ENCODE results near the gene CDHR3.

Gene CDHR3, protein sequence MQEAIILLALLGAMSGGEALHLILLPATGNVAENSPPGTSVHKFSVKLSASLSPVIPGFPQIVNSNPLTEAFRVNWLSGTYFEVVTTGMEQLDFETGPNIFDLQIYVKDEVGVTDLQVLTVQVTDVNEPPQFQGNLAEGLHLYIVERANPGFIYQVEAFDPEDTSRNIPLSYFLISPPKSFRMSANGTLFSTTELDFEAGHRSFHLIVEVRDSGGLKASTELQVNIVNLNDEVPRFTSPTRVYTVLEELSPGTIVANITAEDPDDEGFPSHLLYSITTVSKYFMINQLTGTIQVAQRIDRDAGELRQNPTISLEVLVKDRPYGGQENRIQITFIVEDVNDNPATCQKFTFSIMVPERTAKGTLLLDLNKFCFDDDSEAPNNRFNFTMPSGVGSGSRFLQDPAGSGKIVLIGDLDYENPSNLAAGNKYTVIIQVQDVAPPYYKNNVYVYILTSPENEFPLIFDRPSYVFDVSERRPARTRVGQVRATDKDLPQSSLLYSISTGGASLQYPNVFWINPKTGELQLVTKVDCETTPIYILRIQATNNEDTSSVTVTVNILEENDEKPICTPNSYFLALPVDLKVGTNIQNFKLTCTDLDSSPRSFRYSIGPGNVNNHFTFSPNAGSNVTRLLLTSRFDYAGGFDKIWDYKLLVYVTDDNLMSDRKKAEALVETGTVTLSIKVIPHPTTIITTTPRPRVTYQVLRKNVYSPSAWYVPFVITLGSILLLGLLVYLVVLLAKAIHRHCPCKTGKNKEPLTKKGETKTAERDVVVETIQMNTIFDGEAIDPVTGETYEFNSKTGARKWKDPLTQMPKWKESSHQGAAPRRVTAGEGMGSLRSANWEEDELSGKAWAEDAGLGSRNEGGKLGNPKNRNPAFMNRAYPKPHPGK

DNA sequence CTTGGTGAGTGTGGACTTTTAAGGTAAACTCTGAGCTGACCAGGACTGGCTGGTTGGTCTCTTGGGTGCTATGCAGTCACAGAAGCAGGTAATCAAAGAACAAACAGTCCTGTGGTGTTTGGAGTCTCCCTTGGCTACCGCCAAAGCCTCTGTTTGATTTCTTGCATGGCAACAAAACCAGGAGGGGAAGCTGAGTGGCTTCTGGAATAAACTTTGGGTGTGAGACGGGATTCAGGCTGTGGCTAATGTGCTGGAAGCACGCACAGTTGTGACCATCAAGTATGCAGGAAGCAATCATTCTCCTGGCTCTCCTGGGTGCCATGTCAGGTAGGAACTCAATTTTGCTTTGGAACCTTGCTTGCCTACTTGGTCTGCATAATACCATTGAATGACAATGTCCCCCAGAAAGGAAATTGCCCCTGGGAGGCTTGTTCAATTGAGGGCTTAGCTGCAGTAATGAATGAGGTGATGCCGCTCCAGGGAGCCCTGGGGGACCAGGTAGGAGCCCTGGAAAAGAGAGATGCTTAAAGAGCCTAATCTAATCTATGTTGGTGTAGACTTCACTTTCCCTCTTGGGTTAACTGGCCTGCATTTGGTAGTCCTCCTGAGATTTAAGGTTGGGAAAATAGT is at the start of gene CDHR3:
Gene CDHR3, plus strand, starts transcription at position 227 of the 630 bp plus-strand sequence. Its CDS starts 55 bp downstream, at position 282.
- H3K4me3 Mint-ChIP-seq: no peak within 1 kb of the TSS
- DNase-seq (ENCODE audit: low spot score in 2 of 2) (no peak), ATAC-seq (ENCODE audit: low read depth) (no peak)
- H3K4me1 Mint-ChIP-seq: no peaks in the 10 kb centered on the region
- no peaks in the 10 kb centered on the region for H3K36me3 Mint-ChIP-seq
- H3K27ac Mint-ChIP-seq: no peak within 1 kb of the TSS
- H3K9me3 Mint-ChIP-seq: no peaks in the 10 kb centered on the region
- peaks cover 4% of the 10 kb centered on the region for H3K27me3 Mint-ChIP-seq

GRCh38 chr7:105913947-105914346 is 49.1 kb upstream of the CDHR3 start:
- H3K27ac Mint-ChIP-seq: no peak overlapping the region
- no peaks in the 10 kb centered on the region for H3K4me1 Mint-ChIP-seq
- H3K4me3 Mint-ChIP-seq: no peak overlapping the region
- DNase-seq (ENCODE audit: low spot score in 2 of 2) (no peak), ATAC-seq (ENCODE audit: low read depth) (no peak)
- H3K27me3 Mint-ChIP-seq: no peaks in the 10 kb centered on the region
- peaks cover 4% of the 10 kb centered on the region for H3K36me3 Mint-ChIP-seq
- peaks cover 4% of the 10 kb centered on the region for H3K9me3 Mint-ChIP-seq

DNA sequence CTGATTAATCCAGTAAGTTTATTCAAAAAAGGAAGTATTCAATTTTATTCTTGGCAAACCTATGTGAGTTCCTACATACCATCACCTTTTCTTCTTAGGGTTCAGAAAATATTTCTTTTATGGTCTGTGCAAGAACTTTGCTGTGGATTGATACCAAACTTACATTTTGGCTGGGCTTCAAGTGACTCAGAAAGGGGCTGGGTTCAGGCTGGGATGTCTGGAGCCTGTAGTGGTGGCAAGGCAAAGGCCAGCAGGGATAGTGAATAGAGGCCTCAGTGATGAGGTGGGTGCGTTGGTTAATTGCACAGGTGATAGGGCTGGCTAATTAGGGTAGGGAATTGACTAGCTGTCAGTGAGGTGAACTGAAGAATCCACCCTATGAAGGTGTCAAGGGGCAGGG is 46.5 kb upstream of the CDHR3 start:
- ATAC-seq (ENCODE audit: low read depth) (no peak), DNase-seq (ENCODE audit: low spot score in 2 of 2) (no peak)
- no peaks in the 10 kb centered on the region for H3K9me3 Mint-ChIP-seq
- no peaks in the 10 kb centered on the region for H3K36me3 Mint-ChIP-seq
- peaks cover 8% of the 10 kb centered on the region for H3K27me3 Mint-ChIP-seq
- no peak overlapping the region for H3K4me3 Mint-ChIP-seq
- no peak overlapping the region for H3K27ac Mint-ChIP-seq
- H3K4me1 Mint-ChIP-seq: no peaks in the 10 kb centered on the region

DNA sequence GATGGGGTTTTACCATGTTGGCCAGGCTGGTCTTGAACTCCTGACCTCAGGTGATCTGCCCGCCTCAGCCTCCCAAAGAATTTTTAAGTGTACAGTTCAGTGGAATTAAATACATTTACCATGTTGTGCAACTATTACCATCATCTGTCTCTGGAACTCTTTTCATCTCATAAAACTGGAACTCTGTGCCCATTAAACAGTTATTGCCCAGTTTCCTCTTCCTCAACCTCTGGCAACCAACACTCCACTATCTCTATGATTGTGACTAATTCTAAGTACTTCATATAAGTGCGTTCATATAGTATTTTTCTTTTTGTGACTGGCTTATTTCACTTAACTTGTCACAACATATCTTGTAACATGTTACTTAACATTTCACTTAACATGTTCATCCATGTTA is 45.4 kb upstream of the CDHR3 start:
- no peak overlapping the region for H3K4me3 Mint-ChIP-seq
- ATAC-seq (ENCODE audit: low read depth) (no peak), DNase-seq (ENCODE audit: low spot score in 2 of 2) (no peak)
- H3K9me3 Mint-ChIP-seq: no peaks in the 10 kb centered on the region
- H3K4me1 Mint-ChIP-seq: no peaks in the 10 kb centered on the region
- H3K27ac Mint-ChIP-seq: no peak overlapping the region
- peaks cover 8% of the 10 kb centered on the region for H3K27me3 Mint-ChIP-seq
- H3K36me3 Mint-ChIP-seq: no peaks in the 10 kb centered on the region

- H3K36me3 Mint-ChIP-seq: peaks cover 2% of the 10 kb centered on the region
- H3K4me1 Mint-ChIP-seq: no peaks in the 10 kb centered on the region
- H3K27ac Mint-ChIP-seq: no peak overlapping the region
- no peak for DNase-seq (ENCODE audit: low spot score in 2 of 2)
- ATAC-seq (ENCODE audit: low read depth): no peak
- H3K4me3 Mint-ChIP-seq: no peak overlapping the region
- no peaks in the 10 kb centered on the region for H3K9me3 Mint-ChIP-seq
- H3K27me3 Mint-ChIP-seq: peaks cover 8% of the 10 kb centered on the region
These were observed 42.3 kb upstream of the CDHR3 start for GRCh38 chr7:105920766-105921165.

DNA sequence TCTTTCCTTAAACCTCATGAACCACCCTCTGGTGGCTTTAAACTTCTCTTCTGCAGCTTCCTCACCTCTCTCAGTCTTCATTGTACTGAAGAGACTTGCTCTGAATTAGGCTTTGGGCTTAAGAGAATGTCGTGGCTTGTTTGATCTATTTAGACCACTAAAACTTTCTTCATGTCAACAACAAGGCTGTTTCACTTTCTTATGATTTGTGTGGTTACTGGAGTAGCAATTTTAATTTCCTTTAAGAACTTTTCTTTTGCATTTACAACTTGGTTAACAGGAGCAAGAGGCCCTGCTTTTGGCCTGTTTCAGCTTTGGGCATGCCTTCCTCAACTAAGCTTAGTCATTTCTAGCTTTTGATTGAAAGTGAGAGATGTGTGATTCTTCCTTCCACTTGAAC is 38.1 kb upstream of the CDHR3 start:
- peaks cover 5% of the 10 kb centered on the region for H3K27me3 Mint-ChIP-seq
- H3K4me1 Mint-ChIP-seq: no peaks in the 10 kb centered on the region
- no peaks in the 10 kb centered on the region for H3K9me3 Mint-ChIP-seq
- peaks cover 2% of the 10 kb centered on the region for H3K36me3 Mint-ChIP-seq
- H3K4me3 Mint-ChIP-seq: no peak overlapping the region
- no peak overlapping the region for H3K27ac Mint-ChIP-seq
- DNase-seq (ENCODE audit: low spot score in 2 of 2): no peak
- no peak for ATAC-seq (ENCODE audit: low read depth)

DNA sequence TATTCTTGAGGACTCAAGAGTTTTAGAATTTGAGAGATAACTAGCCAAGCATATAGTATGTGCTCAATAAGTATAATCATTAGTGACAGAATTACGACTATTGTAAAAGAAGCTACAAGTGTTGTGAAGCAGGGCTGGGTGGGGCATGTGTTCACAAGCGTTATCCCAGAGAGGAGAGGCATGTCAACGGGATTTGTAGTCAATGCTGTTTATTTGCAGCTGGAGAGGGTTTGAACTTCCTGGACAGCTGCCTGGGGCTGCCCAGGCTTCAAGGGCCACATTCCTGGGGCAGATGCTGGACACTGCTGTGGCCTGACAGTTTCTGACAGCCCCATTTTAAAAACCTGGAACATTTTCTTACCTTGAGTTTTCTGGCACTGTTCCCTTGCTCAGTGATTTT is 36.9 kb upstream of the CDHR3 start:
- Mint-ChIP-seq H3K27me3 (peaks cover 2% of the 10 kb centered on the region), H3K36me3 (peaks cover 2% of the 10 kb centered on the region), H3K9me3 (no peaks in the 10 kb centered on the region), H3K4me3 (no peak overlapping the region), H3K4me1 (peaks cover under 1% of the 10 kb centered on the region), H3K27ac (no peak overlapping the region)
- ATAC-seq (ENCODE audit: low read depth) (no peak), DNase-seq (ENCODE audit: low spot score in 2 of 2) (no peak)

DNA sequence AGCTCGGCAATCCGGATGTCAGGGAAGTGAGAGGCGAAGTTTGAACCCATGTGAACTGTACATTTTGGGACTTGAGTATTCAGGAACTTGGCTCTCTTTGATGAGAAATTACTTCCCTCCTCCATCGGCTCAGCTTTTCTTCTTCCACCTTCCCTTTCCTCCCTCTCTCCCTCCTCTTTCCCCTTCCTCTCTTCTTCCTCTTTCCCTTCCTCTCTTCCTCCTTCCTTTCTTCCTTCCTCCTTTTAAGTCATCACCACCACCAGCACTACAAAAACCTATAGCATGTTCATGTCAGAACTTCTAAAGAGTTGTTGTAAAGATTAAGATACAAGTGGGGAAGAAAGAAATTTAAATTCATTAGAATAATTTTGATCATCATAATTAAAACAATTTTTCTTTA is 31.9 kb upstream of the CDHR3 start:
- Mint-ChIP-seq H3K4me3 (no peak overlapping the region), H3K27me3 (peaks cover 4% of the 10 kb centered on the region), H3K9me3 (no peaks in the 10 kb centered on the region), H3K36me3 (no peaks in the 10 kb centered on the region), H3K27ac (no peak overlapping the region), H3K4me1 (peaks cover 3% of the 10 kb centered on the region)
- ATAC-seq (ENCODE audit: low read depth) (no peak), DNase-seq (ENCODE audit: low spot score in 2 of 2) (no peak)

DNA sequence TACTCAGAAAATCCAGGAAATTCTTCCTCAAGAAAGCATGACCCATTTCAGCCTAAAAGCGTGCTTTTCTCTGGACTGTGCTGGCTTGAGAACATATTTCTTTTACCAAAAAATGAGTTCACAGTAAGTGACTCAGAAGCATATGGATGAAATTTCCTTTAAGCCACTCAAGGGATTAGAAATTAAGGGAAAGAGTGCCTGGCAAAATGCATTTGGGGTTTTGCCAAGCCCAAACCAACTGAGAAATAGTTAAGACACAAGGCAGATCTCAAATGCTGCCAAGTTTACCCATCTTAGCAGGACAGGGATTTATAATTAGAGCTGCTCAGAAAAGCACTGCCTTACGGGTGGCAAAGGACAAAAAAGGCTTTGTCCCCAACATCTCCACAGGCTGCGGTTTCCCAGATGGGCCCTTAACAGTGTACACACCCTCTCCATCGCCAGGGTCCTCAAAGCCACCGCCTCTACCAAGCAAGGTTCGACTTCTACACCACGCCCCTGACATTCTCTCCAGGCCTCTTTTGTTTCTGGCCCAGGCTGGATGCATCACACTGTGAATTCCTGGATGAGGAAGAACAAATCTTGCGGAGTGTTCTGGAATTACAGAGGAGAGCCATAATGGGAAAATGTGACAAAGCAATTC is 30.1 kb upstream of the CDHR3 start:
- Mint-ChIP-seq H3K27me3 (peaks cover 4% of the 10 kb centered on the region), H3K4me3 (no peak overlapping the region), H3K4me1 (peaks cover 3% of the 10 kb centered on the region), H3K36me3 (no peaks in the 10 kb centered on the region), H3K27ac (no peak overlapping the region), H3K9me3 (no peaks in the 10 kb centered on the region)
- no peak for DNase-seq (ENCODE audit: low spot score in 2 of 2)
- ATAC-seq (ENCODE audit: low read depth): no peak

DNA sequence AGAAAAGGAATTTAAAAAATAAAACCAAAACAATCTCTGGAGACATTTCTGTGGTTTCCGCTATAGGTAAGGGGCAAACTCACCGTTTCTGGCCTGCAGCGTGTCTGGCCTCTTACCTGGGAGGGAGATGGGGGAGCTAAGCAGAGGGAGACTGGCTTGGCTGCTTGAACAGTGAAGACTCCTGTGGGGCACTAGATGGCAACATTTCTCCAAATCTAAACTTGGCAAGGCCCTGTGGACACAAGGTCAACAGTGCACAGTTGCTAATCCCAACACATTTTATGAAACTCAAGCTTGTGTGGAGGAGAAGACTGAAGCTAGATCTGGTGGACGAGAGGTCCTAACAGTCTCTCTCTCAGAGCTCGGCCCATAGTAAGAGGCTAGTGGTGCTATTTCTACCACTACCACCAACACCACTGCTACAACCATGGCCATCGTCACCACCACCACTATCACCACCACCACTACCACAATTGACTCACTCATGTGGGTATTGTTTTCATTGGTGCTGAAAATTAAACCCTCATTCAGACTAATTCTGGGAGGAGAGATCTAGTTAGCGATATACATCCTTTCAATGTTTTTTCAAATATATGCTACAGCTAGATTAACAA is 28.4 kb upstream of the CDHR3 start:
- H3K4me1 Mint-ChIP-seq: peaks cover 3% of the 10 kb centered on the region
- no peak for ATAC-seq (ENCODE audit: low read depth)
- no peaks in the 10 kb centered on the region for H3K9me3 Mint-ChIP-seq
- peaks cover 2% of the 10 kb centered on the region for H3K27me3 Mint-ChIP-seq
- DNase-seq (ENCODE audit: low spot score in 2 of 2): no peak
- no peak overlapping the region for H3K27ac Mint-ChIP-seq
- no peak overlapping the region for H3K4me3 Mint-ChIP-seq
- H3K36me3 Mint-ChIP-seq: no peaks in the 10 kb centered on the region

- H3K4me1 Mint-ChIP-seq: peaks cover 3% of the 10 kb centered on the region
- no peaks in the 10 kb centered on the region for H3K9me3 Mint-ChIP-seq
- no peak overlapping the region for H3K4me3 Mint-ChIP-seq
- DNase-seq (ENCODE audit: low spot score in 2 of 2): no peak
- no peak for ATAC-seq (ENCODE audit: low read depth)
- no peak overlapping the region for H3K27ac Mint-ChIP-seq
- H3K36me3 Mint-ChIP-seq: no peaks in the 10 kb centered on the region
- H3K27me3 Mint-ChIP-seq: peaks cover 2% of the 10 kb centered on the region
These were observed 27.8 kb upstream of the CDHR3 start for GRCh38 chr7:105935250-105935649.

DNA sequence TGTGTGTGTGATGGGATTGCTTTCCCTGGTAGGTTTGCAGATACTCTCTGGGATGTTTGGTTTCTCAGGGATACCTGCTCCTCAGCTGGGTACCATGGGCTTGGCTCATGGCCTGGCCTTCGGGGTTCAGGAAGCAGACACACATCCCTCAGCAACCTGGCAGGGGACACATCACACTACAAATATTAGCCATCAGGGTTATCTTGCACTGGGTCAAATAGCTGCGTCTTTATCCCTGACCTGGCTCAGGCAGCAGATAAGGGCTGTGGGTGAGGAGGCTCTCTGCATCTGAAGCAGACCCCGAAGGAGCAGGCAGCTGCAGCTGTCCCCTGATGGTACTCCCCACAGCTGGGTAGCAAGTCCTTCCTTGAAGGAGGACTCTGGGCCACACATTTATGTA is 25.7 kb upstream of the CDHR3 start:
- DNase-seq (ENCODE audit: low spot score in 2 of 2): no peak
- H3K27ac Mint-ChIP-seq: no peak overlapping the region
- H3K36me3 Mint-ChIP-seq: no peaks in the 10 kb centered on the region
- no peaks in the 10 kb centered on the region for H3K4me1 Mint-ChIP-seq
- no peaks in the 10 kb centered on the region for H3K9me3 Mint-ChIP-seq
- ATAC-seq (ENCODE audit: low read depth): no peak
- no peak overlapping the region for H3K4me3 Mint-ChIP-seq
- no peaks in the 10 kb centered on the region for H3K27me3 Mint-ChIP-seq

GRCh38 chr7:105940109-105940508 is 23.0 kb upstream of the CDHR3 start:
- Mint-ChIP-seq H3K27me3 (no peaks in the 10 kb centered on the region), H3K36me3 (no peaks in the 10 kb centered on the region), H3K4me1 (no peaks in the 10 kb centered on the region), H3K27ac (no peak overlapping the region), H3K4me3 (no peak overlapping the region), H3K9me3 (no peaks in the 10 kb centered on the region)
- DNase-seq (ENCODE audit: low spot score in 2 of 2) (no peak), ATAC-seq (ENCODE audit: low read depth) (no peak)
